Stimulated activated CD8-positive, alpha-beta memory T cell treated with anti-CD3 and anti-CD28 coated beads, Interleukin-12 subunit alpha, Interleukin-12 subunit beta, amount 100 ng/mL, for 24 hours (primary cell): Measurements from ENCODE around the gene KDM4B.
"Not testable (repeated sequence)": the region's sequence is repeated elsewhere in the genome, so short reads cannot be mapped to it uniquely, and the experiment has no call there.

Experiments used
- DNase-seq: peaks from one replicate; pipeline ENCODE4 v3.0.0-alpha.2; 2020; ENCODE audit errors: extremely low read depth

The KDM4B gene

DNA sequence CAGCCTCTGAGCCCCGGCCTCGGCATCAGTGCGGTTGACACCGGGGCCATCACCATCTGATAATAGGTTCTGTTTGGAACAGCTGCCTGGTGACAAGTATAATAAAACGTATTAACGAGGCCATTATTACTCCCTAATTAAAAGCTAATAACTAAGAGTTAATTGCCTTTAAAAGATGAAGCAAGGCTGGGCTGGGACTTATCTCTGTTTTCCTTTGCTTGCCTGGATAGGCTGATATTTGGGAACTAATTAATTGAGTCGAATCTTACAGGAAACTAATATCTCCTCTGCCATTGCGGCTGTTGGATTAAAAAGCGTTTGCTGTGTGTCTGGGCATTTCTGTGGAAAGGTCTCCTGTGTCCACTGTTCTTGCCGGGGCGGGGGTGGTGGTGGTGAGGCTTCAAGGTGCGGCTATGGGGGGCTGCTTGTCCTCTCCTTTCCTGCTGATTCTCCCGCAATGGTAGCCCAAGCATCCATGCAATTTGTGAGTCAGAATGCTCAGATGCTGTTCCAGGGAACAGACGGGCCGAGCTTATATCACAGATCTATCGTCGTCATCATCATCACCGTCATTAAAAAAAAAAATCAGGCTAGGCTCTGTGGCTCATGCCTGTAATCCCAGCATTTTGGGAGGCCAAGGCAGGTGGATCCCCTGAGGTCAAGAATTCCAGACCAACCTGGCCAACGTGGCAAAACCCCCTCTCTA is 209.0 kb downstream of the KDM4B start:
- DNase-seq = no peak

DNA sequence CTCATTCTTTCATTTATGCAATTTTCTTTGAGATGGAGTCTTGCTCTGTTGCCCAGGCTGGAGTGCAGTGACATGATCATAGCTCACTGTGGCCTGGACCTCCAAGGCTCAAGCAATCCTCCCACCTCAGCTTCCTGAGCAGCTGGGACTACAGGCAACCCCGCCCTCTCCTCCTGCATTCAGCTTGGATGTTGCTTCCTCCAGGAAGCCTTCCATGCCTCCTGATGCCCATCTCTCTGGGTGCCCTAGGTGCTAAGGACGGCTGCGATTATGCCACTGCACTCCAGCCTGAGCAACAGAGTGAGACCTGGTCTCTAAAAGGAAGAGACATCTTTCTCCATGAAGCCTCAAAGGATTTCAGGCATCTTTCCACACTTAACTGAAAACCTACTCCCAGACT is 209.9 kb downstream of the KDM4B start:
- DNase-seq = no peak

DNA sequence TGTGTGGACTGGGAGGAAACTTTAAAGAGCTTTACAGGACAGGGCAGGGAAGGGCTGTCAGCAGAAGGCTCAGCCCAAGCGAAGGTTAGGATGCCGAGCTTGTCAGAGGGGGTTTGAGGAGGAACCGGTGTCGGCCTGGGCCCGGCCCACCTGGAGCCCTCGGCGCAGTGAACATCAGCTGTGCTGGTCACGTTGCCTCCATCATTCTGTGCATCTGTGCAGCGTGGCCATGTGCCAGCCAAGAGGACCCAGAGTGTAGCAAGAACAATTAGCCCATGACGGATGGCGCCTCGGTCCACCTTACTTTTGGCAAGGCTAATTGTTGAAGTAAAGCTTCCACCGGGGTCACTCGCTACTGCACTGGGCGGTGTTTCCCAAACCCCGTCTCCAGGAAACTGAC is 210.3 kb downstream of the KDM4B start:
- DNase-seq = no peak

DNA sequence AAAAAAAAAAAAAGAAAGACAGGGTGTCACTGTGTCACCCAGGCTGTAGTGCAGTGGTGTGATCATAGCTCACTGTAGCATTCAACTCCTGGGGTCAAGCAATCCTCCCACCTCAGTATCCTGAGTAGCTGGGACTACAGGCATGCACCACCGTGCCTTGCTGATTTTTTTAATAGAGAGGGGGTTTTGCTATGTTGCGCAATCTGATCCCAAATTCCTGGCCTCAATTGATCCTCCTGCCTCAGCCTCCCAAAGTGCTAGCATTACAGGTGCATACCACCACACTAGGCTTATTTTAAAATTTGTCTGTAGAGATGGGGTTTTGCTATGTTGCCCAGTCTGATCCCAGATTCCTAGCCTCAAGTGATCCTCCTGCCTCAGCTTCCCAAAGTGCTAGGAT is 212.4 kb downstream of the KDM4B start:
- no peak for DNase-seq

DNA sequence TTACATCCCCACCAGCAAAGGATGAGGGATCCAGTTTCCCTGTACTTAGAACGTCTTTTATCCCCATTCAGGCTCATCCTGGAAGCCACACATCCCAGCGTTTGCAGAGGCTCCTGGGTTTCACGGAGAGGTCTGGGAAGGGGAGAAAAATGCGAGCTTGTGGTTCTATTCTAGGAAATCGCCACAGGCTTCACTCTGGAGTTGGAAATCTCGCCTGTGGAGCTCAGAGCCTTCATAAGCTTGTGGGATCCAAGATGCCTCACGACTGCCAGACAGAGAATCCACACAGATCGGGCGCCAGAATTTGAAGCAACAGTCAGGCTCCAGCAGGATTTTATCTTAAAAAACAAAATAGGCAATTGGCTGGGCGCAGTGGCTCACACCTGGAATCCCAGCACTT is 213.8 kb downstream of the KDM4B start:
- DNase-seq = no peak

DNA sequence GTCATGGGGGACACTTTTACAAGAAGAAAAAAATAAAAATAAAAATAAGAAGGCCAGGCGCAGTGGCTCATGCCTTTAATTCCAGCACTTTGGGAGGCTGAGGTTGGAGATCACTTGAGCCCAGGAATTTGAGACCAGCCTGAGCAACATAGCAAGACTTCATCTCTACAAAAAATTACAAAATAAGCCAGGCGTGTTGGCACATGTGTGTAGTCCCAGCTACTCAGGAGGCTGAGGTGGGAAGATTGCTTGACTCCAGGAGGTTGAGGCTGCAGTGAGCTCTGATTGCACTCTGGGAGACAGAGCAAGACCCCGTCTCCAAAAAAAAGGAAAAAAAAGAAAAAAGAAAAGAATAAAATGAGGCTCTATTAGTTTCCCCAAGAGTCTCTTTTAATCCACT is 214.7 kb downstream of the KDM4B start:
- DNase-seq = no peak

DNA sequence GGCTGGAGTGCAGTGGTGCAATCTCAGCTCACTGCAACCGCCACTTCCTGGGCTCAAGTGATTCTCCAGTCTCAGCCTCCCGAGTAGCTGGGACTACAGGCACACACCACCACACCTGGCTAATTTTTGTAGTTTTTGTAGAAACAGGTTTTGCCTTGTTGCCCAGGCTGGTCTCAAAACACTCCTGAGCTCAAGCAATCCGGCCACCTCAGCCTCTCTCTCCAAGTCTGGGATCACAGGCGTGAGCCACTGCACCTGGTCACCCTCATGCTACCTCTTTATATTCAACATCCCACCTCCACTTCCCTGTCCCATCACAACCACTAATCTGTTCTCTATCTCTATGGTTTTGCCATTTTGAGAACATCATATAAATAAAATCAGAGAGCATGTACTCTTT is 216.0 kb downstream of the KDM4B start:
- no peak for DNase-seq

DNA sequence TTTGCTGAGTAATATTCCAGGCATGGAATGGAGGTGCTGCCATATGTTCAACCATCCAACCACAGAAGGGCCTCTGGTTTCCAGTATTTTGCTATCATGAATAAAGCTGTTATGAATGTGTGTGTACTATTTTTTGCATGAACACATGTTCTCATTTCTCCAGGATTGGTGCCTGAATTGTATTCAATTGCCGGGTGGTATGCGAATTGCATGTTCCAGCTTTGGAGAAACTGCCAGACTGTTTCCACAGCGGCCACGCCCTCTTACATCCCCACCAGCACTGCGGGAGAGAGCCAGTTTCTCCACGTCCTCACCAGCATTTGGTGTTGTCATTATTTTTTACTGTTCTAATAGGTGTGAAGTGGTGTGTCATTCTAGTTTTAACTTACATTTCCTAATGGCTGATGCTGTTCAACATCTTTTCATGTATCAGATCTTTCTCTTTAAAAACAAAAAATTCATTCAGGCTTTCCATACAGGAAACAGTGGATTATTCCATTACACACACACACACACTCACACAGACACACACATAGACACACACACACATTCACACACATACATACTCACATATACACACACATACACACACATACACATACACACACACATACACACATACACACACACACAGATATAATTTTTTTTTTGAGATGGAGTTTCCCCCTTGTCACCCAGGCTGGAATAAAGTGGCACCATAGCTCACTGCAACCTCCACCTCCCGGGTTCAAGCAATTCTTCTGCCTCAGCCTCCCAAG is 217.6 kb downstream of the KDM4B start:
- no peak for DNase-seq

DNA sequence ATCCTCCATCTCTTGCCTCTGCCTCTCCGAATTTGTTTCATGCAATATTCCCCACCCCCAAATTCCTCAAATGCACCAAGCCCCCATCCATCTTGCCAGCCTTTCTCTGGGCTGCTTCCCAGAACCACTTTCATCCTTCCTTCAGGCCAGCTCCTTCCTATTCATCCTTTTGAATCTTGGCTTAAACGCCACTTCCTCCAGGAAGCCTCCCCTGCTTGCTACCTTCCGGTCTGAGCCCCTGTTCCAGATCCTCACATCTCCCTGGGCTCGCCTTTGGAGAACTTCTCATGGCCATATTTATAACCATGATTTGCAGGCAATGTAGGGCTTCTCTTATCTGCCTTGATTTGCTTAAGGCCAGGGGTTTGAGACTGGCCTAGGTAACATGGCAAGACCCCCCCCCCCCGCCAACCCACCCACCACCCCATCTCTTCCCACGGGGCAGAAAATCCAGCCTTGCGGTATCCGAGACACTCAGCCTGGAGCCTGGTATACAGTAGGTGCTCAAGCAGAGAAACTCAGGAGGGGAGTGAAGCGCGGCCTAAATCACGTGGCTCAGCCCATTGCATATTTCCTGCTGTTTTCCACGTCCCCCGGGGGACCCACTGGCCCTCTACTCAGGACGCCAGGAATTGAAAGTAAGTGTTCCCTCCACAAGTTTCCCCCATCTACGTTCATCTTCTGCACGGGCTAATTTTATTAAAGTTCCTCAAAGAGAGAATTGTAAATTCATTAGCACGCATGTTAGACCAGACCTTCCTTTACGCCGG is 219.8 kb downstream of the KDM4B start:
- no peak for DNase-seq

DNA sequence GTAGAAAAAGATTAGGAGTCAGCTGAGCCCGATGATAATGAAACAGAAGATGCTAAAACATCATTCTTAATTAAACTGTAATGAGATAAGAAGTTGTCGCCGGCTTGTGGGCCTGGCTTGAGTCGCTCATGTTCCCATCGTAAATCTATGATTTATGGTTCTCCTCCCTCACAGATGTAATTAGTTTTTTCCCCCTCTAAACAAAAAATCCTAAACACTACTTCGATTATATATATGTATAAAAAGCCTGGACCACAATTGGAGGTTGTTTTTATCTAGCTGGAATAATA is 220.3 kb downstream of the KDM4B start:
- no peak for DNase-seq

DNA sequence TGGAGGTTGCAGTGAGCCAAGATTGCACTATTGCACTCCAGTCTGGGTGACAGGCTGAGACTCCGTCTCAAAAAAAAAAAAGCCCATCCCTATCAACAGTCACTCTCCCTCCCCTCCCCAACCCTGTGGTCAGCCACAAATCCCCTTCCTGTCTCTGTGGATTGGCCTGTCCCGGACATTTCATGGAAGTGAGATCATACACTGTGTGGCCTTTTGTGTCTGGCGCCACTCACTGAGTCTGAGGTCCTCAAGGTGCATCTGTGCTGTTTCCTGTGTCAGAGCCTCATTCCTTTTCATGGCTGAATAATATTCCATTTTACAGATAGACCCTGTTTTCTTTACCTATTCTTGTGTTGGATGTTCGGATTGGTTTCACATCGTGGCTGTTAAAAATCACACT is 222.2 kb downstream of the KDM4B start:
- no peak for DNase-seq

DNA sequence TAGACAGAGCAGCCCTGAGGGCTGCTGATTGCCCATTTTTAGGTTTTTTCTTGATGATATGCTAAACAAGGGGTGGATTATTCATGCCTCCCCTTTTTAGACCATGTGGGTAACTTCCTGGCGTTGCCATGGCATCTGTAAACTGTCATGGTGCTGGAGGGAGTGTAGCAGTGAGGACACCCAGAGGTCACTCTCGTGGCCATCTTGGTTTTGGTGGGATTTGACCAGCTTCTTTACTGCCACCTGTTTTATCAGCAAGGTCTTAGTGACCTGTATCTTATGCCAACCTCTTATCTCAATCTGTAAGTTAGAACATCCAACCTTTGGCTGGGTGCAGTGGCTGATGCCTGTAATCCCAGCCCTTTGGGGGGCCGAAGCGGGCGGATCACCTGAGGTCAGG is 223.7 kb downstream of the KDM4B start:
- DNase-seq = no peak

DNA sequence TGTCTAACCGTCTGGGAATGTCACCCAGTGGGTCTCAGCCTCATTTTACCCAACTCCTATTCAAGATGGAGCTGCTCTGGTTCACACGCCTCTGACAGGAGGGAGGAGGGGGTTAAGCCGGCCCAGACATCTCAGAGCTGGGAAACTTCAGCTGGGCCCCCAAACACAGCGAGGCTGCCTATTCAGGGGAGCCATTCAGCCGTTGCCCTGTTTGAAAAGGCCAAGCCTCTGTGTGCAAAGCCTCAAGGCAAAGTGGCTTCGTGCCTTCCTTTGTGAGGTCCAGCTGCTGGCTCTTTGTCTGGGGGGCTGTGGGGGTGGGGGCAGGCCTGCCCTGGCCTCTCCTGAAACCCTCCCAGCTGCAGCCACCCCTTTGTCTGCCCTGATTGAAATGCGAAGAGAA is 224.3 kb downstream of the KDM4B start:
- no peak for DNase-seq

DNA sequence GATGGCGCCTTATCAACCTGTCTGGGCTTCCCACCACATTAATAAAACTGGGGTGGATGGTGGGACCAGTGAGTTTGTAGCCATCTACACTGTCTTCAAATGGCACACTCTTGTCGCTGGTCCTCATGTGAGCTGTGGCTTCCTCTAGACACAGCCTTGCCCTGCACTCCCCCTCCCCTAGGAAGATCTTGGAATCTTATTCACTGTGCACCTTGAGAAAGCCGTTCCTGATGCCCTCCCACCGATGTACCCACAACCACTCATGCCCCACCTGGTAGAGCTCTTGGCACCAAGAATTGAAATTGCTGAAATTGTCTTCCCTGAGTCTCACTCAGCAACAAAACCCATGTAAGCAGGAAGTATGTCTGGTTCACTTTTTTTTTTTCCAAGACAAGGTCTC is 225.7 kb downstream of the KDM4B start:
- DNase-seq = no peak

DNA sequence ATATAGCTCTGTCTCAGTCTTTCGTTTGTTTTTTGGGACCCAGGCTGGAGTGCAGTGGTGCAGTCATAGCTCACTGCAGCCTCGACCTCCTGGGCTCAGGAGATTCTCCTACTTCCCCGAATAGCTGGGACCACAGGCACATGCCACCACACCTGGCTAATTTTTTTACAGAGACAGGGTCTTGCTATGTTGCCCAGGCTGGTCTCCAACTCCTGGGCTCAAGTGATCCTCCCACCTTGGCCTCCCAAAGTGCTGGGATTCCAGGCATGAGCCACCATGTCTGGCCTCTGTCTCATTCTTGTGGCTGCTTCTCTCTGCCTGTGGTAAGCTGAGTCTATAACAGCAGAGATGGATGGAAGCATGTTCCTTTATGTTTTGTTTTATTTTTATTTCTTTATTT is 226.7 kb downstream of the KDM4B start:
- not testable (repeated sequence) for DNase-seq

DNA sequence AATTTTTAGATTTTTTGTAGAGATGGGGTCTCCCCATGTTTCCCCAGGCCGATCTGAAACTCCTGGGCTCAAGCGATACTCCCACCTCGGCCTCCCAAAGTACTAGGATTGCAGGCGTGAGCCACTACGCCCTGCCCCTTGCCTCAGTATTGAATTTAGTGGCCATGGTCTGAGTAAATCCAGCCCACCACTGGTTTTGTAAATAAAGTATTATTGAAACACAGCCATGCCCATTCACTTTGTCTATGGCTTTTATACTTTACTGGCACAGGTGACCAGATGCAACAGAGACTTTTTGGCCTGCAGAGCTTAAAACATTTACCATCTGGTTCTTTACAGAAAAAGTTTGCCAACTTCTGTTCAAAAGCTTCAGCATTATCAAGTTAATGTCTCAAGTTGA is 227.9 kb downstream of the KDM4B start:
- DNase-seq = no peak

DNA sequence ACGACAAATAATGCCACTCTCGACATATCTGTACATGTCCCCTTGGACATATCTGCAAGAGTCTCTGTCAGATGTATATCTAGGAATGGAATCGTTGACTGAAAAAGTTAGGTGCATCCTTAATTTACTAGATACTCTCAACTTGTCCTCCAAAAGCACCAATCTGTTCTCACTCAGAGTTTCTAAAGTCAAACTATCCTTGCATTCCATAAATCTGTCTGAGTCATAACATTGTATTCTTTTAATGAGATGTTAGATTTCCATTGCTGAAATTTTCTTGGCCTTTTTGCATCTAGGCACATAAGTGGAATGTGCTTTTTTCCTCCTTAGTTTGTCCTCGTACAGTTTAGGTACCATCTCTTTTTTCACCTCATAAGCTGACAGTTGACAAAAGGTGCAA is 231.9 kb downstream of the KDM4B start:
- DNase-seq = no peak

DNA sequence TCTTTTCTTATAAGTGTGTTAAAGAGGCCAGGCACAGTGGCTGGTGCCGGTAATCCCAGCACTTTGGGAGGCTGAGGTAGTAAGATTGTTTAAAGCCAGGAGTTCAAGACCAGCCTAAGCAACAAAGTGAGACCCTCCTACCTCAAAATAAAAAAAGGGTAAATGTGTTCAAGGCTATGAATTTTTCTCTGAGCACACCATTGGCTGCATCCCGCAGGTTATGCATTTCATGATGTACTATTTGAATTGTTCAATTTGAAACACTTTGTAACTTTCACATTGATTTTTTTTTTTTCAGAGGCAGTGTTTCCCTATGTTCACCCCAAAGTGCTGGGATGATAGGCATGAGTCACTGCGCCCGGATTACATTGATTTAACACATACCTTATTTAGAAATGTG is 233.6 kb downstream of the KDM4B start:
- no peak for DNase-seq
